NCI-H128 (cell line): ENCODE results near the gene PYY.
"Not testable (repeated sequence)": the region's sequence is repeated elsewhere in the genome, so short reads cannot be mapped to it uniquely, and the experiment has no call there.

ENCODE experiments used
- DNase-seq: peaks from one replicate; lab custom pipeline; 2025; ENCODE audit not compliant: unreplicated experiment; lab: John Stamatoyannopoulos, UW

PYY gene

DNA sequence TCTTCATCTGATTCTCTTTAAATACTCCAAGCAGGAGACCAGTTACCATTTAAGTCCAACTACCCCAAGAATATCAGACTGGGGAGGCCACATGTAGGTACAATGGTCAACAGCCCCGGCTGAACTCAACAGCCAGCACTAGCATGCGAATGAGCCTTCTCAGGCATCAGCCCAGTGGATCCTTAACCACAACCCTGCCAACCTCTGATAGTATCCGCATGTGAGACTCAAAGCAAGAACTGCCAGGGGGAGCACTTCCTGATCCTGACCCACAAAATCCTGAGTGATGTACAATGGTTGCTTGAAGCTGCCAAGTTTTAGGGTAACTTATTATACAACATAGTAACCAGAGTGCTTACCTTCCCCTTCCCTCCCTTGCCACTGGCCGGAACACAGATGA is 4.0 kb downstream of the PYY start:
- no peak for DNase-seq

DNA sequence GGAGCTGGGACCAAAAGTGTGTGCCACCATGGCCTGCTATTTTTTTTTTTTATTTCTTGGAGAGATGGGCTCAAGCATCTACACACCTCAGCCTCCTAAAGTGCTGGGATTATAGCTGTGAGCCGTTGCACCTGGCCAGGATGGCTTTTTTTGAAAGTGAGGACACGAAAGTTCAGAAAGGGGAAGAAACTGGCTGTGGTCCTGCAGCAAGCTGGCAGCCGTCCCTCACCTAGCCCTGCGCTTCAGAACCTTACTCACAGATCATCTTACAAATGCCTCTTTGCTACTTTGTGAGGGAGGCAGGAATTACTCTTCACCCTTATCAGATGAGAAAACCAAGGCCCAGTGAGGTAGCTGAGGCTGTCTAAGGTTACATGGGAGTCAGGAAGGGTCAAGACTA is 7.0 kb downstream of the PYY start:
- no peak for DNase-seq

DNA sequence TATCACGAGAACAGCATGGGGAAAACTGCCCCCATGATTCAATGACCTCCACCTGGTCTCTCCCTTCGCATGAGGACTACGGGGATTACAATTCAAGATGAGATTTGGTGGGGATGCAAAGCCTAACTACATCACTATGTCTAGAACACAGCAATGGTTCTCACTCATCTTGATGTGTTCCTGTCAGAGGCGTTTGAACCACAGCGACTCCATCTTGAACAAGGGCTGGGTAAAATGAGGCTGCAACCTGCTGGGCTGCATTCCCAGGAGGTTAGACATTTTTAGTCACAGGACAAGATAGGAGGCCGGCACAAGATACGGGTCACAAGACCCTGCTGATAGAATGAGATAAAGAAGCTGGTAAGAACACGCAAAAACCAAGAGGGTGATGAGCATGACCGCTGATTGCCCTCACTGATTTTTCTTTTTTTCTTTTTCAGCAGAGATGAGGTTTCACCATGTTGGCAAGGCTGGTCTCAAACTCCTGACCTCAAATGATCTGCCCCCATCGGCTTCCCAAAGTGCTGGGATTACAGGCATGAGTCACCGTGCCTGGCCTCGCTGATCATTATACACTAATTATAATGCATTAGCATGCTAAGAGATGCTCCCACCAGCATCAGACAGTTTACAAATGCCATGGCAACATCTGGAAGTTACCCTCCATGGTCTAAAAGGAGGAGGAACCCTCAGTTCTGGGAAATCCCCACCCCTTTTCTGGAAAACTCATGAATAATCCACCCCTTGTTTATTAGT is 8.5 kb downstream of the PYY start:
- DNase-seq: no peak

DNA sequence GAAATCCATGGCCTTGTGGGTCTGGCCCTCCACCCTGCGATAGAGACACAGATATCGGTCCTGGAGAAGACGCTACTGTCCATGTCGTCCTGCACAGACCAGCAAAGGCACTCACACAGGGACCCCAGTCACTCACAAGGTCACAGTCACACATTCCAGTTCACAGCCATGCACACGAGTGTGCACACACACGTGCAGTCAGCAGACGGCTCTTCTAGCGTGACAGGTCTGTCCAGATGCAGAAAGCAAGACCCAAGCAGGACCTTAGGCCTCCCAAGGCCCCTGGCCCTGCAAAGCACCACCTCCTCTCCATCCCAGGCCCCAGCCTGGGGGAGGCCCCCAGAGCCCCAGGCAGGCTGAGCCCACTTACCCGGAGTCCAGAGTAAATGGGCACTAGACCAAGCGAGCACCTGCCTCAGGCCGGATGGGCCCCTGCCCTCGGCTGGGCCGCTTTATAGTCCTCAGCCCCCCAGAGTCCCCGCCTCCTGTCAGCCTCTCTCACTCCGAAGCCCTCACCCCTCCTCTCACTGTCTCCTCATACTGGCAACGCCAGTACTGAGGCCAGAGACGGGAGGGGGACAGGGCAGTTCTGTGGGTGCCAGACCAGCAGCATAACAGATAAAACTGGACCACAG is 11.6 kb downstream of the PYY start, which contains the start of gene PPY:
TSS of gene PPY (minus strand) at position 426 of the 635 bp plus-strand sequence. CDS start 822 bp downstream, outside the sequence.
- no peak for DNase-seq

DNA sequence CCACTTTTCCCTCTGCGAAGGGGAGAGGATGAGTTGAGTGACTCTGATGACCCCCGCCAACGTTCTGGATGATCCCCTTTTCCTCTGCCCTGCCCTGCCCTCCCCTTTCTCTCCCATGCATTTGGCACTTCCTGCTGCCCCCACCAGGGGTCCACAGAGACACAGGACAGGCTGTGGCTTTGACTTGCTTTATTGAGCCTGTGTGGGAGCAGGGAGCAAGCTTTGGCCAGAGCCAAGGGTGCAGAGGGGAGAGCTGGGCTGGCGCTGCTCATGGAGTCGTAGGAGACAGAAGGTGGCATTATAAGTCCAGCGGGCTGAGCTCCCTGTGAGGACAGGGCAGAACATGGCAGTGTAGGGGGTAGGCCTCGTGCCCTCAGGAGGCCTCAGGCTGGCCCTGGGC is 13.1 kb downstream of the PYY start:
- DNase-seq: no peak

DNA sequence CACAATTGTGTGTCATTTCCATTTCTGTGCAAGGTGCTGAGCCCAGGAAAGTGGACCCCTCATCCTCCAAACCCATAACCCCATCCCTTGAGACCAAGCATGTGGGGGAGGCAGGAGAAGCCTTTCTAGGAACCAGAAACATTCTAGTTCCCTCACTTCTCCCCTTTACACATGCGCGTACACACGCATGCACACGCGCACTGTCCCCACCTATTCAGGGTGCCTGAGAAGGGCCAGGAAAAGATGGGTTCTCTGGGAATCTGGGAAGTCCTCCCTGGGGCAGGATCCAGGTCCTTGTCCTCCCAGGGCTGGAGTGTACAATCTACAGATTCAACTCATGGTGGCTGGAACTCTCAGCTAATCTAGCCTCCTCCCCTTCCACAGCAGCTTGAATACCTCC is 13.9 kb downstream of the PYY start:
- DNase-seq: no peak

DNA sequence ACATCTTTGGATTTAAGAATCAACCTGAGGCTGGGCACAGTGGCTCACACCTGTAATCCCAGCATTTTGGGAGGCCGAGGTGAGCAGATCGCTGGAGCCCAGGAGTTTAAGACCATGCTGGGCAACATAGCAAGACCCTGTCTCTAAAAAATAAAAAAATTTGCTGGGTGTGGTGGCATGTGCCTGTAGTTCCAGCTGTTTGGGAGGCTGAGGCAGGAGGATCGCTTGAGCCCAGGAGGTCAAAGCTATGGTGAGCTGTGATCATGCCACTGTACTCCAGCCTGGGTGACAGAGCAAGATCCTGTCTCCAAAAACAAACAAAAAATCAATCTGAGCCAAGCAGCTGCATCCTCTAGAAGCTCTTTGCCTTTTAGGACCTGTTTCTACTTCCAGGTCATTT is 14.3 kb downstream of the PYY start:
- not testable (repeated sequence) for DNase-seq

DNA sequence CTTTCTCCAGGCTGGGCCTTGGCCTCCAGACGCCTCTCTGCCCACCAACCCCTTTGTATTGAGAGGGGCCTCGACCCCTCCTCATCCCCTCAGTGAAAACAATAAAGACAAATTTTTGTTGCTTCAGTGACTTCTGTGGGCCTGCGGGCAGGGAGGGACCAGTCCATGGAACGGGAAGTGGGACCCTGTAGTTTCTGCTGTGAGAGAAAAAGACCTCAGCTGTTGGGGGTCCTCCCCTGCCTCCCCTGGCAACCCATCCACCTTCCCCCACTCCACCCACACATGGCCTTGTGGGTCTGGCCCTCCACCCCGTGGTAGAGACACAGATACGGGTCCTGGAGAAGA is 14.9 kb downstream of the PYY start:
- no peak for DNase-seq

DNA sequence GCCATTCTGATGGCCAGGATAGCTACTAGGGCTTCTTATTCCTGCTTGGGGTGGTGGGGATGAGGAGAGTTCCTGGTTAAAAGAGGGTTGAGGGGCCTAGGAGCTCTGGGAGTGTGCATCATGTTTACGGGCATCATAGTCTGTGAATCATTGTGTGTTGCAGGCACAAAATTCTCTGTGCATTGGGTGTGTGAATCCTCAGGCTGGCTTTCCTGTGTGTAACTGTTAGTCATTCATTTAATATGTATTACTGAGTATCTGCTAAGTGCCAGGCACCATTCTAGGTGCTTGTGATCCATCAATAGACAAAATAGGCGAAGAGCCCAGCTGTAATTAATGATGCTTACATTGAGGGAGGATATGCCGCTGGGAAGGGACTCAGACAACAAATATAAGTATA is 17.3 kb downstream of the PYY start:
- no peak for DNase-seq

DNA sequence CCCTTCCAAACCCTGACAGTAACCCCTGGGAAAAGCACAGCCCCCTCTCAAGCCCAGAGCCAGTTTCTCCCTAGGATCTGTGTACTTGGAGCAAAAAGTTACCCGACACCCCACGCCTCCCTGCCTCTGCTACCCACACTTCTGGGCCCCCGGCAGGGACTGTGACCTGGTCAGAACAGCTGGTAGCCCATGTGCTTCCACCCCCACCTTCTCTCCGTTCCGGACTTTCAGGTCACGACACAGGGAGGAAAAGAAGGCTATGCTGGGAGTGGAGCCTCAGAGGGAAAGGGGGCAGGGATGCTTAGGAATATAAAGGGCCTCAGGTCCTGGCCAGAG is 17.8 kb downstream of the PYY start:
- no peak for DNase-seq

DNA sequence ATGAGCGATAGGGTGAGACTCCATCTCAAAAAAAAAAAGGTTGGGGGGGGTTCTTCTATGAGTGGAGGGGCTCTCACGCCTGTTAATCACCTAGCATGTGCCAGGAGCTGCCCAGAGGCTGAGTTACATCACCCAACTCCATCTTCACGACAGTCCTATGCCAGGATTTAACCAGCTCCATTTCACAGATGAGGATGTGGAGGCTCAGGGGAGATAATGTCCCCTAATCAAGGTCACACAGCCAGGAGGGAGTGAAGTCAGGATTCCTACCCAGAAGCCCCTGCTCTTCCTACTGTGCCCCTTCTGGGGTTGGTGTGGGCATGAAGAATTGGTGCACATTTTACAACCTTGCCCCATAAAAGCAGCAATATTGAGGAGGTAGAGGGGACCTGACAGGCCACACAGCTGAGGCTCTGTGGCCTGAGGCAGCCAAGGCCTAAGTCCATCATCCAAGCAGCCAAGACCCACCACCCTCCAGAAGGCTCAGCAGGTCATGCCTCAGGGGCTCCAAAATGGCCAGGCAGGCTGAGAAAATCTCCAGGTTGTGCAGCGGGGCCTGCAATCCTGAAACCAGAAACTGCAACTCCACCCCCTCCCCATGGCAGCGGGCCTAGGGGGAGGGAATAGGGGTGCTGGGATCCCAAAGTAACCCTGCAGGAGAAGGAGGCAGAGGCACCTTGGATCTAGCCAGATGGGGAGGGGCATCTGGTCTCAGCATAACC is 18.4 kb downstream of the PYY start:
- DNase-seq: no peak

DNA sequence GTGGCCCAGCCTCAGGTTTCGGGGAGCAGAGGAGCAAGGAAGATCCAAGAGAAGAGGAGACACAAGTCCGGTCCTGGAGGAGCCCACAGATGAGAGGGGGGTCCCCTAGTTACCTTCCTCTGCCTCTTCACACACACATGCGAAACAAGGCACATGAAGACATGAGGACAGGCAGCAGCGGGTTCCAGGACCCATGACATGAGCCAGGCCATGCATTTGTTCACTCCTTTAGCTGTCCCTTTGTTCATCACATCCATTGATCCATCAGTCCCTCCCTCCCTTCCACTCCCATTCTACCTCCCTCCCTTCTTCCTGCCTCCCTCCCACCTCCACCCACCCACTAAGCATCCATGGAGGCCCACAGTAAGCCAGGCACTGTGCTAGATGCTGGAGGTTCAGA is 20.8 kb downstream of the PYY start:
- DNase-seq: no peak

DNA sequence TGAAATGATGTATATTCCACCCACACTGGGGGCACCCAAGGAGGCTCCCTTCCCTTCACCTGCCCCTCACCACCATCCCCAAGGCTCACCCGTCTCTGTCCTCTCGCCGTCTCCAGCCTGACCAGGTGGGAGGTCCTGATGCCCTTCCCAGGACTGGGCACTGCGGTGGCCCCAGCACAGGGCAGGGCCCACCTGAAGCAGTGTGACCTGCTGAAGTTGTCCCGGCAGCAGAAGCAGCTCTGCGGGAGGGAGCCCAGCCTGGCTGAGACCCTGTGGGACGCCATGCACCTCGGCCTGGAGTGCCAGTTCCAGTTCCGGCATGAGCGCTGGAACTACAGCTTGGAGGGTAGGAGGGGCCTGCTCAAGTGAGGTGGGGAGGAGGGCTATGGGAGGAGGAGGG is 21.4 kb downstream of the PYY start:
- DNase-seq: no peak

DNA sequence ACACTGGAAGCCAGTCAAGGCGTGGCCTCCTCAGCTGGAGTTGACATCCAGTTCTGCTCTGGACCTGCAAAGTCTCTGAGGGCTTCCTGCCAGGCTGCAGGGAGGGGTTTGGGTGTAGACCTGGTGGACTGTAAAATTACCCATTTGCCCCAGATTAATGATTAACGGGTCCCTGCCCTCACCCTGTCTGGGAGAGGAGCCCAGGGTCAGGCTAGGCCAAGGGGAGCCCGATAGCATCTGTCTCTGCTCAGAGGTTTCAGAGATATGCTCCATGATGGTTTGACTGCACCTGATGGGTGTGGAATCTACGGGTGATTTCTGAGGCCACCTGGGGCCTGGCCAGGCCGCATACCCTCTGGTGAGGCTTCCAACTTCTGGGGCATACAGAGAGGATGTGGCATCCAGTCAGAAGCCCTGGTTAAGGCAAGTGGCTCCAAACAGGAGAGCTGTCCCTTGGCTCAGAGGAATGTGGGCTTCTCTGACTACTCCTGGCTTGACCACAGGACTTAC is 22.6 kb downstream of the PYY start:
- DNase-seq: no peak

DNA sequence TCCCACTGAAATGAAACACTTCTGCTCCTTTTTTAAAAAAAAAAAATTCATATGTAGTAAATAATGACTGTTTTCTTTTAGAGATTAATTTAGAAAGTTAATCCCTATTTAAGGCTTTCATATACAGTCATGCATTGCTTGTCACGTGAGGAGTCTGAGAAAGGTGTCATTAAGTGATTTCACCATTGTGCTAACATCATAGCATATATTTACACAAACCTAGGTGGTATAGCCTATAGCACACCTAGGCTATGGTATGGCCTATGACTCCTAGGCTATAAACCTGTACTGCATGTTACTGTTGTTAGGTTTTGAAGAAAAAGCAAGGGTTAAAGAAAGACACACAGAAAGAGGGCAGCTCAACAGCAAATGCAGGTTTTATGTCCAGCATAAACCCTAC is 25.1 kb downstream of the PYY start:
- no peak for DNase-seq

DNA sequence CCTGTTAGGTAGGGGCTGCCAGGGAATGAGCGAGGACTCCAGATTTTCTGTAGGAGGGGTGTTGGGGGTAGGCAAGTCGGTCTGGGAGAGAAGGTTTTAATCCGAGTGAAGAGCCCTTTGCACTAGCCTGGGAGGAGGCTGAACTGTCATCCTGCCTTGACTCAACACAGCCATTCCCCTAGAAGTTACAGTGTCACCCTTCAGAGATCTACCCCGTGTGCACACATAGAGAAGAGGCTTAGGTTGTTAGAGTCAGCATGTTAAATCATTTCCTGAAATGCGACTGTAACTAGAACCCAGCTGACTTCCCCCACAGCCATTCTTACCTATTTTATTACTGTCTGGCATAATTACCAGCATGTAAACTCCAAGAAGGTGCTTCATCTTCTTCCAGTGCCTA is 25.8 kb downstream of the PYY start:
- DNase-seq: not testable (repeated sequence)

DNA sequence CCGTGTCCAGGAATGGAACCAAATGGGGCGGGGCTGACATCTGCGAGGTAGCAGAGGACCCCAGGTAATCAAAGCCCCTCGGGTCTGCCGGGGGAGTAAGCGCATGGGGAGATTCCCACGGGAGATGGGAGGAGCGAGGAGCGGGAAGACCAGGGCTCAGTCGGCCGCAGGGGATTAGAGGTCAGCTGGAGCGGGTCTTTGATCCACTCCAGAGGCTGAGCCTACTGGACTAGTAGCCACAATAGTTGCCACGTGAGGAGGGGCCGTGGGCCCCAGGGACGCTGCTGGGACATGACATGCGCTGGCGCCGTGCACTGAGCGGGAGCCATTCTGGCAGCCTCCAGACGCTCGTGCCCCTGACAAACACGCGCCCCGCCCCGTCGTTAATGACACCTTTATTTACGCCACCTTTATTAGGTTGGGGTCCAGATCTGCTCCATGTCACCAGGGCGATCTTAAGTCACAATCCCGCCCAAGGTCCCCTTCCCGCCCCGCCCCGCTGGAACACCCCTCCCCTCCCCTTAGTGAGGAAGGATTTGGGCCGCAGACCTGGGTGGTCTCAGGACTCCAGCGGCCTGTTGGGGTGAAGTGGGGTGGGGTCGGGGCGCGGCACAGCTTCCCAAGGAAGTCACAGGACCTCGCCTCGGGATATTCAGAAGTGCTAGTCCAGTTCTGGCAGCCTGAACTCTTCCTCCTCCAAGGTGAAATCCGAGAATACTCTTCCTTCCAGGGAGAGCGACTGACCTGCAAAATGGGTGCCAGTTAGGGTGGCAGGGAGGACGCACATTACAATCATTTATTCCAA is 26.5 kb downstream of the PYY start:
- no peak for DNase-seq

DNA sequence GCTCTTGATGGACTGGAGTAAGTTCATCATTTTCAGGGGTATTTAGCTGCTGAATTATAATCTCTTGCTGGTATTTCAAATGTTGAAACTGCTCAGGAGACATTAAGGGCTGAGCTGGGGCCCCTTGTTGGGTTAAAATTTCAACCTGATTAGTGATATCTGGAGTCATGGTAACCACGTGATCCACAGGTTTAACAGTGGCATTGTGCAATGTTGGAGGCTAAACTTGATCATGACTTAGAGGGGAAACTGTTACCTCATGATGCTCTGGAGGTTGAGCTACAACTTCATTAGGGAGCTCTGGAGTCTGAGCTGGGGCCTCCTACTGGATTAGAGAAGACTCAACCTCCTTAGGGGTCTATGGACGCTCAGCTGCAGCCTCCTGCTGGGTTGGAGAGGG is 29.2 kb downstream of the PYY start:
- no peak for DNase-seq

DNA sequence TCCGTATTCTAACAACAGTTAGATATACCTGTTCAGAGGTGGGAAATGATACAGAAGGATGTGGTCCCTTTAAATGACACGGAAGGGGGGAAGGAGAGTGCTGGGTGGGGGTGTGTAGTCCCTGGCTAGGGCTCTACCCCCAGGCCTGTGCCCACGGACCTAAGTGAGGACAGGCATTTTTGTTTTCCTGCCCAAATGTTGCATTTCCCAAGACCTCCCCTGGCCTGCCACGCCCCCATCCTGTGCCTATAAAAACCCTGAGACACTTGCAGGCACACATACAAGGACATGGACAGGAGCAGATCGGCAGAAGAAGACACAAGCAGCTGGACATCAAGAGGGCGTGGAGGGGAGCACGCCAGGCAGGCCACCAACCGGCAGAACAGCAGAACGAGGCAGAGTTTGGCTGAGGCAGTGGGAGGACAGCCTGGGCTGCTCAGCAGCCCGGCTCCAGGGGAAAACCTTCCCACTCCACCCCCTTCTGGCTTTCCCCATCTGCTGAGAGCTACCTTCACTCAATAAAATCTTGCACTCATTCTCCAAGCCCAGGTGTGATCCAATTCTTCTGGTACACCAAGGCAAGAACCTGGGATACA is 33.1 kb downstream of the PYY start:
- DNase-seq: no peak

DNA sequence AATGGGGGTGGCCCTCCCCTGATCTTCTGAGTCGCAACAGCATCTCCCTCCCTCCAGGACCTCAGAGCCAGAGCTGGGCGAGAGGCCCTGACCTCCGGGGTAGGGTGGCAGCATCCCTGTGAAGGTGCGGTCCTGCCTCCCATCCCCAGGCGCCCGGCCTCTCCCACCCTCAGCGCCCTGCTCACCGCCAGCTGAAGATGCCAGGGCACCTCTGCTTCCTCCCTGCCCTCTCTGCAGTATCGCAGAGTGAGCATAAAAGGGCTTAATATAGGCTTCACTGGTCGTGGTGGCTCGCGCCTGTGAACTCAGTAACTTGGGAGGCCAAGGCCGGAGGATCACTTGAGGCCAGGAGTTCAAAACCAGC is 35.7 kb downstream of the PYY start:
- no peak for DNase-seq
